GM10248 (cell line): ENCODE results near the gene GALNT6.

ENCODE experiments used
- CTCF ChIA-PET: fragments of 300-600 bp; sonication (Branson Sonifier 250); formaldehyde crosslinking; extraction: SDS; loops from one replicate; lab custom pipeline; 2021; ENCODE audit warnings: antibody characterized with exemption; lab: Yijun Ruan, JAX
- POLR2A ChIA-PET: fragments of 350-650 bp; sonication (Branson Sonifier 250); formaldehyde crosslinking; extraction: SDS; loops from one replicate; lab custom pipeline; 2020; ENCODE audit warnings: antibody characterized with exemption; lab: Yijun Ruan, JAX
- DNase-seq: peaks from one replicate; pipeline ENCODE4 v3.0.0; 2012; ENCODE audit errors: extremely low spot score
- TF ChIP-seq, protein P1 (sequence below): IDR thresholded peaks from 2 replicates; pipeline ENCODE4 v1.5.1; 2012; ENCODE audit warnings: mild to moderate bottlenecking, low read depth; ENCODE audit errors: extremely low read depth, missing control alignments, control extremely low read depth

GALNT6 gene

DNA sequence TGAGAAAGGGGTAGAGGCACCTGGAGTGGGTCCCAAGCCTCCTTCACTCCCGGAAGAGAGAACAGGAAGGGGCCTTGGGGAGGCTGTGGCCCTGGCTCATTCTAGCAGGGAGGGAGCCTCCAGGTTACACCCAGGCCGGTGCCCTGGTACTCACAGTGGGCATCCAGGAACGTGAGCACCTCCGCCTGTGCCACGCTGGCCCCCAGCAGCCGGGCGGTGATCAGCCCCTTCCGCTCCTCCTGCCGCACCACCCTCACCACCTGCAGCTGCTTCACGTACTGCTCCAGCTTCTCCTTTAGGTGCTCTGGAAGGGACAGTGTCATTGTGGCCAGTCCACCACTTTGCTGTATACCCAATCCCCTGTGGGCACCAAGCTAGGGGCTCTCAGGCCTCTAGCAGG is 25.9 kb downstream of the GALNT6 start:
- POLR2A ChIA-PET, result no interaction called here
- CTCF ChIA-PET, result interaction anchor here (1.5 to 2.2 kb wide), 3 partner anchors 12 to 25 kb away, joined by 4 to 10 read pairs (median 4); no protein-coding TSS in a partner anchor
- TF ChIP-seq, protein P1, sequence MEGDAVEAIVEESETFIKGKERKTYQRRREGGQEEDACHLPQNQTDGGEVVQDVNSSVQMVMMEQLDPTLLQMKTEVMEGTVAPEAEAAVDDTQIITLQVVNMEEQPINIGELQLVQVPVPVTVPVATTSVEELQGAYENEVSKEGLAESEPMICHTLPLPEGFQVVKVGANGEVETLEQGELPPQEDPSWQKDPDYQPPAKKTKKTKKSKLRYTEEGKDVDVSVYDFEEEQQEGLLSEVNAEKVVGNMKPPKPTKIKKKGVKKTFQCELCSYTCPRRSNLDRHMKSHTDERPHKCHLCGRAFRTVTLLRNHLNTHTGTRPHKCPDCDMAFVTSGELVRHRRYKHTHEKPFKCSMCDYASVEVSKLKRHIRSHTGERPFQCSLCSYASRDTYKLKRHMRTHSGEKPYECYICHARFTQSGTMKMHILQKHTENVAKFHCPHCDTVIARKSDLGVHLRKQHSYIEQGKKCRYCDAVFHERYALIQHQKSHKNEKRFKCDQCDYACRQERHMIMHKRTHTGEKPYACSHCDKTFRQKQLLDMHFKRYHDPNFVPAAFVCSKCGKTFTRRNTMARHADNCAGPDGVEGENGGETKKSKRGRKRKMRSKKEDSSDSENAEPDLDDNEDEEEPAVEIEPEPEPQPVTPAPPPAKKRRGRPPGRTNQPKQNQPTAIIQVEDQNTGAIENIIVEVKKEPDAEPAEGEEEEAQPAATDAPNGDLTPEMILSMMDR, result no peak
- no peak for DNase-seq

DNA sequence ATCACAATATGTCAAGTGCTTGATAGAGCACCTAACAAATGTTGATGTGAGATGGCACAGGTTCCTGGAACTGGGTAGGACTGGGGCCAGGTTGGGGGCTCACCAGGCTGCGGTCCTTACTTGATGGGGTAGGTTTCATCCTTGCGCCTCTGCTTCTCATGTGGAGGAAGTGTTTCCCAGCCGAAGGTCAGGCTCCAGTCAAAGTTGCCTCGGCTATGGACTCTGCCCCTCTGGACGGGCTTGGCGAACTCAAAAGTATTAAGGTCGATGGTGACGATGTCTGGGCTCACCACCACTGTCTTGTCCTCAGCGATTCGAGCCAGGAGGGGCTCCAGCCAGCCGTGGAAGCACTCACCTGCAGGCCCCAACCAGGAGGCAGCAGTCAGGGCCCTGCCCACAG is 27.2 kb downstream of the GALNT6 start:
- ChIA-PET CTCF (interaction anchor here (1.5 to 2.2 kb wide), 3 partner anchors 11 to 23 kb away, joined by 4 to 10 read pairs (median 4); no protein-coding TSS in a partner anchor), POLR2A (no interaction called here)

DNA sequence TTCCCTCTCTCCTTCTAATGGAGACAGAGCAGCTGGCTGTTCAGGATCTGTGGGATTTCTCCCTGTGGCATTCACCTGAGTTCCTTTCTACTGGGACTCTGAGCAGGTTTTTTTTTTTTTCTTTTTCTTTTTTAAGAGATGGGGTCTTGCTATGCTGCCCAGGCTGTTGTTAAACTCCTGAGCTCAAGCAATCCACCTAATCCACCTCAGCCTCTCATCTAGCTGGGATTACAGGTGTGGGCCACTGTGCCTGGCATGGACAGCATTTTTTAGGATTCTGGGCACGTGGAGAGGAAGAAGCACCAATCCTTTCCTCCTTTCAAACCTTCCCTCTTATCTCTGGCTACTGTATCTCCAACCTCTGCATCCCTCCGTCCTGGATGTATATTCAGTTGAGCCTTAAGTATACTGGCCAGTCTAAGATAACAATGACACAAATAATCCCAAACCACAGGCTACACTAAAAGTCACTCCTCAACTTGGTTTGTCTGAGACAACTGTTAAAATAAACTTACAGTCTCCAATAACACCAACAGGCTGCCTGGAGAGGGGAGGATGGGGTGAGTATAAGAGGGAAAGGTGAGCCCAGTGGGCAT is 28.4 kb downstream of the GALNT6 start:
- ChIA-PET POLR2A (interaction anchor here (0.6 to 0.7 kb wide), 2 partner anchors 11 to 121 kb away, joined by 3 to 4 read pairs; no protein-coding TSS in a partner anchor), CTCF (interaction anchor here (5.9 kb wide), 1 partner anchor 12 kb away, joined by 35 read pairs; no protein-coding TSS in a partner anchor)
- no peak for DNase-seq
- TF ChIP-seq, protein P1, result no peak

More for the DNA sequence above, 27.2 kb downstream of the GALNT6 start:
- TF ChIP-seq, protein P1, result no peak
- no peak for DNase-seq

DNA sequence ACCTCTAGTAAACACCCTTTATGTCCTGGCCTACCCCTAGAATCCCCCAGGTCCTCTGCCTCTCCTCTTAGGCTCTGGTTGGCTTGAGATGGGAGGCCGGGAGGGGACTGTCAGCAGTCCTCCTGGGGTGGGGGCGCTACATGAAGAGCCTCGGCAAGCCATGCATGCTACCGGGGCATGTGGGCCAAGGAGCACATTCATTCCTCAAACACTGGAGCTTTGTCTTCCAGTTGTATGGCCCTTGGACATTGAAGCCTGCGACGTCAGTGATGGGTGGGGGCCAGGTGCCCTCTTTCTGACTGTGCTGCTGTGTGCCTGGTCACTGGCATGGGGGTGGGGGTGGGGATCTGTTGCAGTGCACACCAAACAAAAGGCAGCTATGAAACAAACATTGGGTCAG is 28.9 kb downstream of the GALNT6 start:
- ChIA-PET POLR2A (interaction anchor here (0.6 to 0.7 kb wide), 3 partner anchors 10 to 341 kb away, joined by 3 to 4 read pairs (median 3); no protein-coding TSS in a partner anchor), CTCF (interaction anchor here (1.7 to 5.9 kb wide), 2 partner anchors 10 to 12 kb away, joined by 5 to 35 read pairs; no protein-coding TSS in a partner anchor)

DNA sequence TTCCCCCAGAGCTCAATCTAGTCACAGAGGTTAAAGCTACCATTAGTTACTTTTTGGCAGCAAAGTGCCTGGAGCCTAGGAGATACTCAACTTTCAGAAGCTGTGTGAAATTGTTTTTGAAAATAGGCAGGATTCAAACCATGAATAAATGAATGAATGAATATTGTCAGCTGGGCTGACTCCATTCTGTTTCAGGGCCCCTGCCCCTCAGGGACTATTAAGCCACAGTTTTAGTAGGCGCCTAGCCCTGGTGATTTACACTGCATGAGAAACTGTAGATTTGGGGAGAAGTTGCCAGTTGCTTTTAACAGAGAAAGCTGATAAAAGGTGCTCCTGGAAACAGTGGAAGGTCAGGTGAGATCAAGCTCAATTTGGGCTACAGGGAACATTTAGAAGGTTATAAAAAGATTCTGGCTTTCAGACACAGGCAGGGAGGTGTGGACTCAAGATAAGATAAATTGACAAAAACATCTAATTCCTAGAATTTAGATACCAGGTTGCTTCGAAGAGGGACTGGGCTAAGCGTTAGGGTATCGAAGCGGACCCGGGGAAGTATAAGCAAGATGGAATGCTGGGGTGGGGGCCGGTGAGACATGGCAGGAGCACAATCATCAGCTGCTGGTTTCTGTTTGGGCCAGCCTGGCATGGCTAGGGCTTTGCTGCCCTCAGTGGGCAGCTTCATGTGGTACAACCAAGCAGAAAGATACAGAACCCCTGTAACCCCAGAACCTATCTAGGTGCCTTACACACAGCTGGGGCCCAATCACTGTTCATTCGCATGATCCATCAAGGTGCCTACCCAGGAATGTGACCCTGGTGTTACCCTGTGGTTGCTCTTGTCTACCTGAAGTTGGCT is 29.8 kb downstream of the GALNT6 start:
- ChIA-PET POLR2A (interaction anchor here (0.6 kb wide), 2 partner anchors 197 to 340 kb away, joined by 3 to 4 read pairs; no protein-coding TSS in a partner anchor), CTCF (interaction anchor here (0.7 to 5.9 kb wide), 7 partner anchors 8 to 536 kb away, joined by 3 to 35 read pairs (median 4); no protein-coding TSS in a partner anchor)
- TF ChIP-seq, protein P1, result no peak
- no peak for DNase-seq

More for the DNA sequence above, 28.9 kb downstream of the GALNT6 start:
- DNase-seq, result no peak
- TF ChIP-seq, protein P1, result no peak

DNA sequence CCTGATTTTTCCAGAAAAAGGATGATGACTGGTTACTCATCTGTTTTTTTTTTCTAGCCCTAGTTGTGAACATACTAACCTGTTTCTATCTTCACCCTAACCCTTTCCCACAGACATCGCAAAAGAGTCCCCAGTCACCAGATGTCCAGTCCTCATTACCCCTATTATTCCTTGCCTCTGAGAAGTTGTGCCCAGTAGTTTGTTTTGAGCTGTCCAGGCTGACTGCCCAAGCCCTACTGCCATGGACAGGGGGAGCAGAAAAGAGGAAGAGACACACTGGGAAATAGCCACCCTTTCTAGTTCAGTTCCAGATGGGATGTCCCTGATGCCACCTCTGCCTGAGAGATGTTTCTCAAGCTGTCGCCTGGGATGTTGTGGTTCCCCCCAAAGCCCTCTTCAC is 30.9 kb downstream of the GALNT6 start:
- TF ChIP-seq, protein P1, result no peak
- ChIA-PET POLR2A (interaction anchor here (0.6 kb wide), 1 partner anchor 196 kb away, joined by 4 read pairs; no protein-coding TSS in a partner anchor), CTCF (interaction anchor here (0.6 to 5.9 kb wide), 5 partner anchors 9 to 299 kb away, joined by 3 to 35 read pairs (median 4); no protein-coding TSS in a partner anchor)

More for the DNA sequence above, 30.9 kb downstream of the GALNT6 start:
- no peak for DNase-seq
